NCI-H82 treated with DMSO at 0.1 percent for 48 hours (cell line): ENCODE results near the gene IL31.

Experiments used
- DNase-seq: peaks from one replicate; lab custom pipeline; 2025; ENCODE audit not compliant: unreplicated experiment; lab: John Stamatoyannopoulos, UW

Gene IL31

DNA sequence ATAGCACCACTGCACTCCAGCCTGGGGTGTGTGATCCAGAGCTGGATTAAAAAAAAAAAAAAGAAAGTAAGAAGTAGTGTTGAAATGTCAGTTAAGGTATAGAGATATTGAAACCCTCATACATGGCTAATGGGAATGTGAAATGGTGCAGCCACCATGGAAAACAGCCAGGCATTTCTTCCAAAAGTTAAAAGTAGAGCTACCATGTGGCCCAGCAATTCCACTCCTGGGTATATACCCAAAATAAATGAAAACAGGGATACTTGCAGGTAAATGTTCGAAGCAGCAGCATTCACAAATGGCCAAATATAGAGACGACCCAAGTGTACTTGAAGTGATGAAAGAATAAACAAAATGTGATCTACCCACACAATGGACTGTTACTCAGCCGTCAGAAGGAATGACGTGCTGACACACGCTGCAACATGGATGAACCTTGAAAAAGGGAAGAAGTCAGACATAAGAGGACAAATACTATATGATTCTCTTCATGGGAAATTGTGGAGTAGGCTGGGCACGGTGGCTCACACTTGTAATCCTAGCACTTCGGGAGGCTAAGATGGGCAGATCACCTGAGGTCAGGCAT is 15.2 kb downstream of the IL31 start:
- no peak for DNase-seq

DNA sequence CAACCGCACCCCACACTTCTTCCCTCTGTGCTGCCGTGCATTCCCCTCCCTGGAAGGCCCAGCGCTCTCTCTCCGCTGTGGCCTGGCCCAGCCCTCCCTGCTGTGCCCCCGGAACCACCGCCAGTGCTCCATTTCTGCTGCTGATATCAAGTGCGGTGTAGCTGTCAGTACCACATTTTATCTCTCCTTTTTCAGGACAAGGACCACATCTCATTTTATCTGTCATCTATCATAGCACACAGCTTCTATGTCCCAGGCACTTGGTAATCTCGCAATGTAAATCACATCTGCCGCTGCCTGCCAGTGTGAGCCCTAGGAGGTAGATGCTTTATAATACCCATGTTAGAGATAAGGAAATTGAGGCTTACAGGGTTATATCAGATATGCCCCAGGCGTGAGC is 18.3 kb downstream of the IL31 start:
- DNase-seq: no peak

DNA sequence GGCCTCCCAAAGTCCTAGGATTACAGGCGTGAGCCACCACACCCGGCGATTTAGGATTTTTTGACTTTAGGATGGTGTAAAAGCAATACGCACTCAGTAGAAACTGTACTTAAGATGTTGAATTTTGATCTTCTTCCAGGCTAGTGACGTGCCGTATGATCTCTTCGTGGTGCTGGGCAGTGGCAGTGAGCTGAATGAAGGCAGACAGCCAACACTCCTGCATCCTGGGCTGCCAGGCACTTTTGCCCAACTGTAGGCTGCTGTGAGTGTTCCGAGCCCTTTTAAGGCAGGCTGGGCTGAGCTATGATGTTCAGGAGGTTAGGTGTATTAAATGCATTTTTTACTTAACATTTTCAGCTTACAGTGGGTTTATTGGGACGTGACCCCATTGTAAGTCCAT is 21.3 kb downstream of the IL31 start:
- no peak for DNase-seq

DNA sequence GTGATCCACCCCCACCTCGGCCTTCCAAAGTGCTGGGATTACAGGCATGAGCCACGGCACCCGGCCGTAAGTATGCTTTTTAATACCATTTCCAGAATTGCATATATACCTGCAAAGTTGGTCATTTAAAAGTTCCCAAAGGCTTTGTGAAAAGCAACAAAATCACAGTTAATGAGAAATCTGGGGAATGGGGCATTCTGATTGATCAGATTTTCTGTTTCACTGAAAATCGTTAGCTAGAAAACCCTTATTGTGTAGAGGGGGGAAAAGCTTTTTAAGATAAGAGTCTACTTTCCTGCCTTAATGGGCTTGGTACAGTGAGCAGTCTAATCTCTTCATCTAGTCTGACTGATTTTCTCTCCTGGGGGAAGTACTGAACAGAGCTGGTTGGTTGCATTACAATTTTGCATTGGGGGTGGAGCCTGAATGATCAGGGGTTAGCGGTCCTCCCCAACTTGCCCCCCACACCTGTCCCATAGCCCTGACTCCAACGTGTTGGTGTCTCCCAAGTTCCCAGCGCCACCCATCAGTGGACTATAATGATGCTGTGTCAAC is 23.8 kb downstream of the IL31 start:
- DNase-seq: peak; percentile 5

DNA sequence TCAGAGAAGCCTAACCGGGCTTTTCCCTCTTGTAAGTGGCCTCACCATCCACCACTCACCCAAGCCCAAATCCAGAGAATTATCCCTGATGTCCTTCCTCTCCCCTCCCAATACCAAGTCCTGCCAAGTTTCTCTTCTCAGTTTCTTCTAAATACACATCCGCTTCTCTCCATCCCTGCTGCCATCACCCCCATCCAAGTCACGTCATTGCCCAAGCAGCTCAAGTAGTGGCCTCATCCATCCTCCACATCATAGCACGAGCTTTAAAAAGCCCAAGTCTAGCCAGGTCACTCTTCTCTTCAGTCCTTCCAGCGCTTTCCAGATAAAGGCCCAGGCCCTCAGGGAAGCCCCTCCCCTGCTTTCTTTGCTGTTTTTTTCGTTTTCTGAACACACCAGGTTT is 25.4 kb downstream of the IL31 start:
- DNase-seq: no peak

DNA sequence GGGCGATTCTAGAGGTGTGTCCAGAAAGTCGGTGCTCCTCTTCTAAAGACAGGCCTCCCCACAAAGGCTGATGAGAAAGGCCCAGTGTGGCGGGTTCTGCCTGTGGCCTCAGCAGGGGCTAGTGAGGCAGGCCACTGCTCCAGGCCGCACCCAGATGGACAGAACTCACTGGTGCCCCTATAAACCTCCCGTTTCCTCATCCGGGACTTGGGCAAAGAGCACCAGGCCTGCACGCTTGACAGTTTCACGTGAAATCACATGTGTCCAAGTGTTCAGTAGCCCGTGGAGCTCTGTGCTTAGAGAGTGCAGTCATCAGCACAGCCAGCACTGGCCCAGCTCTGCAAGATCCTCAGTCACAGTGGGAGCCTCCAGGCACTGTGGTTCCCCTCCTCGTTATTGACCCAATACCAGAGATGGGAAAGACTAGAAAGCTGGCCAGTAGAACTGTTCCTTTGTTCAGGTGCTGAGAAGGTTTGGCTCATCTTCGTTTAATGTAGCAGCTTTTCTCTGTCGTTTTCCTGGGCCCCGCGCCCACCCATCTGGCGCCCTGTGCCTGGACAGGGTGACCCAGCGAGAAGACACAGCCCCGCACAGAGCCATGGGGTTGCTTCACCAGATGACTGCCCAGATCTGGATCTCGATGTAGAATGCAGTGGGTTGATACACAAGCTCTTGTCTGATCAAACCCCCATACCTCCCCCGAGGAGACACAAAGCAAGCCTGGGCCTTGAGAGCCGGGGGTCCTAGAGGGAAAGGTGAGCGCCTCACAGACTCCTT is 26.3 kb downstream of the IL31 start:
- no peak for DNase-seq

DNA sequence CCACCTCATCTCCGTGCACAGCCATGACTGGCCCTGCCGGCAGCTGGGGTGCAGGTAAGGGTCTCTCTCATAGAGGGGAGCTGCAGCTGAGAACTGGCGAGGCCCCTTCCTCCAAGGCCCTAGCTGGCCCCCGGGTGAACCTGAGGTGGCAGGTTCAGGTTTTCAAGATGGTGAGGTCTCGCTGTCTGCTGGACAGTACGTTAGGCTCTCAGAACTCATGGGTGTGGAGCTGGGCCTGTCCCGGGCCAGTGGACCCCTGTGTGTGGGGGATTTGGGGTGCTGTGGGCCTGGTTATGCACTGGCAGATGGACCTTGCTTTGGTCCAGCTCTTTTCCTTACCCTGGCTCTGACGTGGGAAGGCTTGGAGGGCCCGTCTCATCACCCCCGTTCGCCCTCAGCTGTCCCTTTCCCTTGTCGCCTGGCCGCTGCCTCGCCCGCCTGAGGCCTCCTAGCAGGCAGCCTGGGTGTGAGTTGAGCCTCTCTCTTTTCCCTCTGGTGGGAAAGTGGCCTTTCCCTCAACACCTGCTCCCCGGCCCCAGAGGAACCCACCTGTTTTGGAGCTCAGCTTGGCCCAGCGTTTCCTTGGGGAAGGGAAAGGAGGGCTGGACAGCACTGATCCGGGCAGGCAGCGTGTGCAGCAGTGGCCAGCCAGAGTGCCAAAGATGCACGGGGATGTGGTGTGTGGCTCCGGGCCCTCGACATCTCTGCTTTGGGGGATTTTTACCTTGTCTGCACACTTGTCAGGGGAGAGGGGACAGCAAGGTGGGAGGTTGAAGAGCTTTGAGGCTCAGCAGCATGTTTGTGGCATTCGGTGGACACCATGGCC is 28.3 kb downstream of the IL31 start:
- no peak for DNase-seq

DNA sequence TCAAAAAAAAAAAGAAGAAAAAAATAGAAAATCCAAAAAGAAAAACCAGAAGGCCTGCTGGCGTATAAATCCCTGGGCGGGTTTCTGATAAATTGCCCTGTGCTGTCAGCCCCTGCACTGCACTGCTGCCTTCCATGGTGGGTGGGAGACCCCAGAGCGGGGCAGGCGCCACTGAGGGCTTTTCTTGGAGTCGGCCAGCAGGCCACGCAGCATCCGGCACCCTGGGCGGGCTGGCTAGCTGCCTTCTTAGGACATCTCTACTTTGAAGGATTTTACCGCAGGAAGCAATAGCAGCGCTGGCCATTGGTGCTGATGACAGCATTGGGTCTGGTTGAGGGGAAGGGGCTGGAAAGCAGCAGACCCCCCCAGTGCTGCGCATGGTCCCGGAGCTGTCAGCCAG is 29.1 kb downstream of the IL31 start:
- DNase-seq: no peak

DNA sequence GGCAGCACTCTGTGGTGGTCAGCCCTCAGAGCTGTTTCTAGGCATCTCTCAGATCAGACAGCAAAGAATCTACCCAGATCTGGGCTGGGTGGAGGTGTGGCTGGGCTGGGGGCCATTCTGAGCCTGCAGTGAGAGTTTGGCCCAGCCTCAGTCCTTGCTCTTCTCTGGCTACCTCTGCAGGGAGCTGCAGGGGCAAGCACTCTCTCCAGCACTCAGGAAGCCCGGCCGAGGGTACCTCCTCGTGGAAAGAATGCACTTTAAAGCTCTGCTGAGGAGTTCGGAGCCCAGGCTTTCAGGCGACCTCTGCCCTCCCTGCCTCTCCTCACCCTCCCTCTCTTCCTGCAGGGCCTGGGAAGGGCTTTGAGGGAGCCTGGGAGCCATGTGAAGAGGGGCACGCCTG is 31.2 kb downstream of the IL31 start:
- no peak for DNase-seq

DNA sequence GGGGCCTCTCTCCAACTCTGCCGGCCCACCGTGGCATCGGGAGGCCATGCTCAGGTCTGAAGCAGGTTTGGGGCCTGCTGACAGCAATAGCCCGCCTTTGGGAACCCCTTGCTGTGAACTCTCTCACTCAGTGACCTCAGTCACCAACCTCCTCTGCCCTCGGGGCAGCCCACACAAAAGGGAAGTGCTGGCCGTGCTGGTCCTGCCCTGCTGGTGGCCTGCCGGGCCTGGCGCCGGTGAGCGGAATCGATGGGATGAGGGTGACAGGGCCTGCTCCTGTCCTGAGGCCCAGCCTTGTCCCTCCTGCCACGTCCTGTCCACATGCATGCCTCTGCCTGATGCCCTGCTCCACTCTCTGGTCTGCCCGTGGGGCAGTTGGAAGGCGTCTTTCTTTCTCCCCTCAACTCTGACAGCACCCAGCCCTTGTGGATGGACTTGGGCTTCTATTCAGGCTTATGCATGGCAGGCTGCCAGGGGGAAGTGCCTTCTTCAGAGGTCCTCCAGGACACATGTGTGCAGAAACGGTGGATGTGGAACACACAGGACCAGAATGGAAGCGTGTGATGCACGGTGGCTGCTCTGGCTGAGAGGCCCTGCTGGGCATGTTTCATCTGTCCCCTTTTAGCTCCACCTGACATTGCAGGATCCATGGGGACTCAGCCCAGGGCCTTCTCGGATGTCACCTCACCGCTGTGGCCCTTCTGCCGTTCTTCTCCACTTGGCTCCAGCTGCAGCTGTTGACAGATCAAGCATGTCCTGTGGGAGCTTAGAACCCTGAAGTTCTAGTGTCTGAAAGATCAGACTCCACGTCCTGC is 31.9 kb downstream of the IL31 start:
- no peak for DNase-seq

DNA sequence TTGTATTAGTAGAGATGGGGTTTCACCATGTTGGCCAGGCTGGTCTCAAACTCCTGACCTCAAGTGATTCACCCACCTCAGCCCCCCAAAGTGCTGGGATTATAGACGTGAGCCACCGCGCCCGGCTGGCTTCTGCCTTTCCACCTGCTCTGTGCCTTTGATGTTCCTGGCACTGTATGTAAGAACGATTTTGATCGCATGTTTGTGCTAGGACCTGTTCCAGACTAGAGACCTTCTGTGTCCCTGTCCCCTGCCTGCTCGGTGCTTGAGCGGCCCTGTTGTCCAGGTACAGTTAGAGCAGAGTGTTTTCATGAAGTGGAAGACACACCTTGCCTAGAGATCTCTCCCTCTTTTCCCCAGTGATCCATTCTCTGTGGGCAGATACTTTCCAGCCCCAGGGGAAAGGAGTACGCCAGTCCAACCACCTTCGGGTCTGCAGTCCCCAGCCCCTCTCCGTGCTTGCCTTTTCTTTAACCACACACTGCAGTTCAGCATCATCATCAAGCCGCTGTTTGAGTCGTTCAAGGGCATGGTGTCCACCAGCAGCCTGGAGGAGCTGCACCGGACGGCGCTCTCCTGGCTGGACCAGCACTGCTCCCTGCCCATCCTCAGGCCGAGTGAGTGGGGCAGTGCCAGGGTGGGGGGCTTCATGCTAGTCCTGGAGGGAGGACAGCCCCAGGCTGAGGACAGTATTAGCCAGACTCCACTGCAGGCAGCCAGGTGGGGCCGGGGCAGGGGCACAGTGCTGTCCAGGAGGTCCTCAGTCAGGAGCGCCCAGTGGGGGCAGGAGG is 33.4 kb downstream of the IL31 start:
- DNase-seq: no peak

DNA sequence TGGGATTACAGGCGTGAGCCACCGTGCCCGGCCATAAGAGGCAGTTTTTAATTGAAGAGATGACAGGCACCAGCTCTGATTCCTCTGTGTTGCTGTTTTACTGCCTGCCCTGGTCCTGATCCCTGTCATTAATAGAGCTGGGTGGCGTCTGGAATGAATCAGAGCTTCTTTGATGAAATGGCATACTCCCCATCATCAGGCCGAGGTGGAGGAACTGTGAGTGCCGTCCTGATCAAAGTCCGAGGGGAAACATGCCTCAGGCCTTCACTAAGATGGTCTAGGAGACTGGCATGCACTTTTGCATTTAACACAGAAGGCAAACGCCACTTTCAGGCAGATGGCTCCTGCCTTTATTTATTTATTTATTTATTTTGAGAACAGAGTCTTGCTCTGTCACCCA is 34.1 kb downstream of the IL31 start:
- no peak for DNase-seq

DNA sequence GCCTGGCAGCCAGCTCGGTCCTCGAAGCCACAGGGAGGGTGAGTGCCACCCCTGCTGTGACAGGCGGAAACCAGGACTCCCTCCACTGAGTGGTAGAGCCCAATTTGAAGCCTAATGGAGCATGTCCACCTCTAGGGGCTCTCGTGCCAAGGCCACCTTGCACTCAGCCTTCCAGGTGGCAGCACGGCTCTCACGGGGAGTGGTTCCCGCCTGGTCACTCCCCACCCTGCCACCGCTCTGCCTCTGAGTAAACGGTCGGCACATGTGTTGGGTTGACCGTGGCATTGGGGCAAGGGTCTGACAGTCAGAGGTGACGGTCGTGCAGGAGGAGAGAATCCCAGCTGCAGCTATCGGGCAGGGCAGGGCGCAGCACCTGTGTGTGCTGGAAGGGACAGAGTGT is 34.8 kb downstream of the IL31 start:
- DNase-seq: no peak

DNA sequence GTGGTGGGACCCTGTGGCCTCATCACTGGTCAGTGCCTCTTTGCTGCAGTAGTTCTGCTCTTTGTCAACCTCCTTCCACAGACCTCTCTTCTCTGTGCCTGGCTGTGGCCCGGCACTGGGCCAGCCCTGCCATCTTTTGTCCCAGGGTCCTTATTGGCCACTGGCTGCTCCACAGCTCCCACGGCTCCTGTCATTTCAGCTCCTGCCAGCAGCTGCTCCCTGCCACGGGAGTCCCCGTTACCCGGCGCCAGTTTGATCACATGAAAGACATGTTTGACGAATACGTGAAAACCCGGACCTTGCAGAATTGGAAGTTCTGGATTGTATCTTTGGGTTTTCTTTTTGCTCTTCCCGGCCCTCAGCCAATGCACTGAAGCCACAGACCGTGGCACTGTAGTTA is 35.4 kb downstream of the IL31 start:
- DNase-seq: no peak

DNA sequence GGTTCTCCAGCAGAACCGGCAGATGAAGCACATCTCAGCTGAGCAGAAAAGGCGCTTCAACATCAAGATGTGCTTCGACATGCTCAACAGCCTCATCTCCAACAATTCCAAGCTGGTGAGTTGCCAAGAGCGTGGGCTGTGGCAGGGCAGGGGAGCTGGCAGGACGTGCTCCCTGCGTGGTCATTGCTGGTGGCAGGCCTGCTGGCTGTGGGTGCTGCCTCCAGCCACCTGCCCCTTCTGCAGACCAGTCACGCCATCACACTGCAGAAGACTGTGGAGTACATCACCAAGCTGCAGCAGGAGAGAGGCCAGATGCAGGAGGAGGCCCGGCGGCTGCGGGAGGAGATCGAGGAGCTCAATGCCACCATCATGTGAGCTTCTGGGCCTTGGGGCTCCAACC is 35.8 kb downstream of the IL31 start:
- no peak for DNase-seq

DNA sequence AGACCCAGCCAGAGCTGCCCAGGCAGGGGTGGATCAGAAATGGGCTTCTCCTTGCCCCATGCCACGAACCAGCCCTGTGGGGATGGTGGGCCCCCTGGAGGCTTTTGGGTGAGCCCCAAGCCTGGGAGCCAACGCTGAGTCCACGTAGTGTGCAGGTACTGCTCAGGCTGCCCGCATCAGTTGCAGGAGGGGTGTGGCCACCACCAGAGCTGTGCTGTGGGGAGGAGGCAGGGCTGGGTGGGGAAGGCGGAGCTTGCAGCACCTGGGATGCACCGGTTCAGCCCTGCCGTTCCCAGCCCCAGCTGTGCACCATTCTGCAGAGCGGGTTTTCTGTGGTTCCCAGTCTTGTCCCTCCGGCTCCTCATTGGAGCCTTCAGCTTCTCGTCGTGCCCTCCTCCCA is 36.3 kb downstream of the IL31 start:
- DNase-seq: no peak

DNA sequence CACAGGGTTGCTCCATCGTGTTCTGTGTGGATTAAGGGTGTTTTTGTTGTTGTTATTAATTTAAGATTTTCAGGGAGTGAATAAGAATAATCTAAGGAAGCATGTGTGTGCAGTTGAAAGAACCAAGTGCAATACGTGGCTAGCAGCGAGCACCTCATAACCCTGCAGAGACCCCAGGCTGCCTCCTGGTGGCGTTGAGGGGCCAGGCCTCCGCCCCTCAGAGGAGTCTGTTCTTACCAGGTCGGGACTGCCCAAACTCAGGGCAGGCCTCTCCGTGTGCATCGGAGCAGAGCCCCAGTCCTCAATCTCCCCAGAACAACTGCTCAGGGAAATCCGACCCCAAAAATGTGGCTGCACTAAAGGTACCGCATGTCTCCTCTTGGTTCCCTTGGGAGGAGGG is 36.8 kb downstream of the IL31 start:
- DNase-seq: no peak

DNA sequence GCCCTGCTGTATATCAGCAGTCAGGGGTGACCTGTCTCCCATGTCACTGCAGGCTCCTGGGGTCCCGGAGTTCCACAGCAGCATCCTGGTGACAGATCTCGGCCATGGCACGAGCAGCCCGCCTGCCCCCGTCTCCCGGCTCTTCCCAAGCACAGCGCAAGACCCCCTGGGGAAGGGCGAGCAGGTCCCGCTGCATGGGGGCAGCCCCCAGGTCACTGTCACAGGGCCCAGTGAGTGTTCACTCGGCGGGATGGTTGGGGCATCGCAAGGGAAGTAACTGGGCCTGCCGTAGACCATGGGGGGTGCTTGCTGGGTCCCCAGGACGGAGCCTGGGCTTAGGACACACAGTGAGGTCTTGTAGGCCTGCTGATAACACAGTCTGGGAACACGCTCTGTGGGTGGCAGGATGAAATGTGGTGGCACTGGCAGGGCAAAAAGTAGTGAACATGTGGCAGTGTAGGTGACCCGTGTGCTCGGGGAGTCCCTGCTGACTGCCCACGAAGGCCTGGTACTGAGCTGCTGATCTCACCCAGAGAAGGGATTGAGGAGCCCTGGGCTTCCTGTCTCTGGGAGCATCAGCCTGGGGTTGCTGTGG is 38.5 kb downstream of the IL31 start:
- no peak for DNase-seq

DNA sequence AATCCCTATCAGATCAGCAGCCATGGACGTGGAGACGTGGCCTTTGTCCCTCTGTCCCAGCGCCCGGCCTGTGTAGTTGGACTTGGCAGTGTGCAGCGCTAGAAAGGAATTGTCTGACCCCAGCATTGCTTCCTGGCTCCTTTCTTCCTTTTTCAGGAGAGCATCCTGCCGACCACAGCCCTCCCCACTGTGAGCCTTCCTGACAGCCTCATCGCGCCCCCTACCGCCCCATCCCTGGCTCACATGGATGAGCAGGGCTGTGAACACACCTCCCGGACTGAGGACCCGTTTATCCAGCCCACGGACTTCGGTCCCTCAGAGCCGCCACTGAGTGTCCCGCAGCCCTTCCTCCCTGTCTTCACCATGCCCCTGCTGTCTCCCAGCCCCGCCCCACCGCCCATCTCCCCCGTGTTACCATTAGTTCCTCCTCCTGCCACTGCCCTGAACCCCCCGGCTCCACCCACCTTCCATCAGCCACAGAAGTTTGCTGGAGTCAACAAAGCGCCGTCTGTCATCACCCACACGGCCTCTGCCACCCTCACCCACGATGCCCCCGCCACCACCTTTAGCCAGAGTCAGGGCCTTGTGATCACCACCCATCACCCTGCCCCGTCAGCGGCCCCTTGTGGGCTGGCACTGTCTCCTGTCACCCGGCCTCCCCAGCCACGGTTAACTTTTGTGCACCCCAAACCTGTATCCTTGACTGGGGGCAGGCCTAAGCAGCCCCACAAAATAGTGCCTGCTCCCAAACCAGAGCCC is 40.6 kb downstream of the IL31 start:
- no peak for DNase-seq
